ENCODE data around the gene CDKAL1.

The CDKAL1 gene

GRCh38 chr6:20808439-20808838 lies 274.2 kb downstream of the CDKAL1 start:
- TF ChIP-seq SUZ12 (IDR thresholded peaks at IDR 0.05; ENCODE audit: extremely low read depth, insufficient read depth, insufficient read length) (no peak), YY1 (IDR thresholded peaks at IDR 0.05; ENCODE audit: insufficient read depth, insufficient read length) (no peak), ZNF274 (IDR thresholded peaks at IDR 0.05; ENCODE audit: low read depth, low read length) (no peak)
- H3K9me3 ChIP-seq (ENCODE audit: insufficient read depth, low read length): peaks cover 23% of the 10 kb centered on the region
- H3K36me3 ChIP-seq (ENCODE audit: insufficient read depth, insufficient read length, low read length): no peaks in the 10 kb centered on the region
- no peaks in the 10 kb centered on the region for H3K27me3 ChIP-seq (ENCODE audit: insufficient read depth, insufficient read length)
- no peaks in the 10 kb centered on the region for H3K4me1 ChIP-seq (ENCODE audit: insufficient read depth, insufficient read length)
- no peak overlapping the region for H3K4me3 ChIP-seq (ENCODE audit: insufficient read length, low read depth)
- DNase-seq (ENCODE audit: low read depth, low spot score): no peak
- no peak overlapping the region for H3K9ac ChIP-seq (ENCODE audit: insufficient read length, low read depth)

- Histone ChIP-seq H3K27me3 (ENCODE audit: insufficient read depth, insufficient read length) (no peaks in the 10 kb centered on the region), H3K4me1 (ENCODE audit: insufficient read depth, insufficient read length) (no peaks in the 10 kb centered on the region), H3K9ac (ENCODE audit: insufficient read length, low read depth) (no peak overlapping the region), H3K36me3 (ENCODE audit: insufficient read depth, insufficient read length, low read length) (no peaks in the 10 kb centered on the region), H3K4me3 (ENCODE audit: insufficient read length, low read depth) (no peak overlapping the region), H3K9me3 (ENCODE audit: insufficient read depth, low read length) (peaks cover 28% of the 10 kb centered on the region)
- no peak for DNase-seq (ENCODE audit: low read depth, low spot score)
- no peak for TF ChIP-seq YY1 (IDR thresholded peaks at IDR 0.05; ENCODE audit: insufficient read depth, insufficient read length)
- no peak for TF ChIP-seq SUZ12 (IDR thresholded peaks at IDR 0.05; ENCODE audit: extremely low read depth, insufficient read depth, insufficient read length)
- TF ChIP-seq ZNF274 (IDR thresholded peaks at IDR 0.05; ENCODE audit: low read depth, low read length): no peak
Measured at GRCh38 chr6:20808924-20809323, 274.7 kb downstream of the CDKAL1 start.

- Histone ChIP-seq H3K9me3 (ENCODE audit: insufficient read depth, low read length) (peaks cover 29% of the 10 kb centered on the region), H3K9ac (ENCODE audit: insufficient read length, low read depth) (no peak overlapping the region), H3K4me3 (ENCODE audit: insufficient read length, low read depth) (no peak overlapping the region), H3K27me3 (ENCODE audit: insufficient read depth, insufficient read length) (no peaks in the 10 kb centered on the region), H3K36me3 (ENCODE audit: insufficient read depth, insufficient read length, low read length) (no peaks in the 10 kb centered on the region), H3K4me1 (ENCODE audit: insufficient read depth, insufficient read length) (no peaks in the 10 kb centered on the region)
- TF ChIP-seq ZNF274 (IDR thresholded peaks at IDR 0.05; ENCODE audit: low read depth, low read length) (no peak), YY1 (IDR thresholded peaks at IDR 0.05; ENCODE audit: insufficient read depth, insufficient read length) (no peak), SUZ12 (IDR thresholded peaks at IDR 0.05; ENCODE audit: extremely low read depth, insufficient read depth, insufficient read length) (no peak)
- DNase-seq (ENCODE audit: low read depth, low spot score): no peak
Measured at GRCh38 chr6:20810727-20811108, 276.5 kb downstream of the CDKAL1 start.

- Histone ChIP-seq H3K27me3 (ENCODE audit: insufficient read depth, insufficient read length) (no peaks in the 10 kb centered on the region), H3K36me3 (ENCODE audit: insufficient read depth, insufficient read length, low read length) (no peaks in the 10 kb centered on the region), H3K9ac (ENCODE audit: insufficient read length, low read depth) (no peak overlapping the region), H3K4me1 (ENCODE audit: insufficient read depth, insufficient read length) (no peaks in the 10 kb centered on the region), H3K9me3 (ENCODE audit: insufficient read depth, low read length) (peaks cover 24% of the 10 kb centered on the region), H3K4me3 (ENCODE audit: insufficient read length, low read depth) (no peak overlapping the region)
- TF ChIP-seq YY1 (IDR thresholded peaks at IDR 0.05; ENCODE audit: insufficient read depth, insufficient read length) (no peak), ZNF274 (IDR thresholded peaks at IDR 0.05; ENCODE audit: low read depth, low read length) (no peak), SUZ12 (IDR thresholded peaks at IDR 0.05; ENCODE audit: extremely low read depth, insufficient read depth, insufficient read length) (no peak)
- peak; percentile 87 for DNase-seq (ENCODE audit: low read depth, low spot score)
Measured at GRCh38 chr6:20811109-20811761, 277.0 kb downstream of the CDKAL1 start.

GRCh38 chr6:20812776-20813175 lies 278.5 kb downstream of the CDKAL1 start:
- Histone ChIP-seq H3K36me3 (ENCODE audit: insufficient read depth, insufficient read length, low read length) (no peaks in the 10 kb centered on the region), H3K27me3 (ENCODE audit: insufficient read depth, insufficient read length) (no peaks in the 10 kb centered on the region), H3K9ac (ENCODE audit: insufficient read length, low read depth) (no peak overlapping the region), H3K4me1 (ENCODE audit: insufficient read depth, insufficient read length) (no peaks in the 10 kb centered on the region), H3K4me3 (ENCODE audit: insufficient read length, low read depth) (no peak overlapping the region), H3K9me3 (ENCODE audit: insufficient read depth, low read length) (peaks cover 14% of the 10 kb centered on the region)
- no peak for DNase-seq (ENCODE audit: low read depth, low spot score)
- TF ChIP-seq SUZ12 (IDR thresholded peaks at IDR 0.05; ENCODE audit: extremely low read depth, insufficient read depth, insufficient read length) (no peak), ZNF274 (IDR thresholded peaks at IDR 0.05; ENCODE audit: low read depth, low read length) (no peak), YY1 (IDR thresholded peaks at IDR 0.05; ENCODE audit: insufficient read depth, insufficient read length) (no peak)

- Histone ChIP-seq H3K9me3 (ENCODE audit: insufficient read depth, low read length) (peaks cover 14% of the 10 kb centered on the region), H3K36me3 (ENCODE audit: insufficient read depth, insufficient read length, low read length) (no peaks in the 10 kb centered on the region), H3K4me1 (ENCODE audit: insufficient read depth, insufficient read length) (no peaks in the 10 kb centered on the region), H3K9ac (ENCODE audit: insufficient read length, low read depth) (no peak overlapping the region), H3K4me3 (ENCODE audit: insufficient read length, low read depth) (no peak overlapping the region), H3K27me3 (ENCODE audit: insufficient read depth, insufficient read length) (no peaks in the 10 kb centered on the region)
- TF ChIP-seq YY1 (IDR thresholded peaks at IDR 0.05; ENCODE audit: insufficient read depth, insufficient read length) (no peak), ZNF274 (IDR thresholded peaks at IDR 0.05; ENCODE audit: low read depth, low read length) (no peak), SUZ12 (IDR thresholded peaks at IDR 0.05; ENCODE audit: extremely low read depth, insufficient read depth, insufficient read length) (no peak)
- no peak for DNase-seq (ENCODE audit: low read depth, low spot score)
Measured at GRCh38 chr6:20814494-20814893, 280.2 kb downstream of the CDKAL1 start.

GRCh38 chr6:20816126-20816525 lies 281.9 kb downstream of the CDKAL1 start:
- H3K4me1 ChIP-seq (ENCODE audit: insufficient read depth, insufficient read length): no peaks in the 10 kb centered on the region
- no peak for TF ChIP-seq ZNF274 (IDR thresholded peaks at IDR 0.05; ENCODE audit: low read depth, low read length)
- TF ChIP-seq YY1 (IDR thresholded peaks at IDR 0.05; ENCODE audit: insufficient read depth, insufficient read length): no peak
- no peak for TF ChIP-seq SUZ12 (IDR thresholded peaks at IDR 0.05; ENCODE audit: extremely low read depth, insufficient read depth, insufficient read length)
- no peaks in the 10 kb centered on the region for H3K36me3 ChIP-seq (ENCODE audit: insufficient read depth, insufficient read length, low read length)
- no peak overlapping the region for H3K4me3 ChIP-seq (ENCODE audit: insufficient read length, low read depth)
- H3K9ac ChIP-seq (ENCODE audit: insufficient read length, low read depth): no peak overlapping the region
- peaks cover 14% of the 10 kb centered on the region for H3K9me3 ChIP-seq (ENCODE audit: insufficient read depth, low read length)
- H3K27me3 ChIP-seq (ENCODE audit: insufficient read depth, insufficient read length): no peaks in the 10 kb centered on the region
- DNase-seq (ENCODE audit: low read depth, low spot score): no peak
